Occipital lobe (tissue), 2 donors: Measurements from ENCODE around the gene WFIKKN1. TPM values are rescaled to one million over a fixed set of nuclear protein-coding genes. Genes with fewer than 3 reads are reported as not detected.

Experiments used
- DNase-seq: peaks from one replicate; lab custom pipeline; 2025; lab: John Stamatoyannopoulos, UW
- total RNA-seq: library from RNA; depleted of rRNA; stranded (reverse); fragments of >200 nt; gene quantifications from one replicate; pipeline ENCODE4 v1.2.3, GENCODE V29; 2014

The WFIKKN1 gene
- total RNA-seq, 1 donor from 2014 or later = 0.47 TPM

DNA sequence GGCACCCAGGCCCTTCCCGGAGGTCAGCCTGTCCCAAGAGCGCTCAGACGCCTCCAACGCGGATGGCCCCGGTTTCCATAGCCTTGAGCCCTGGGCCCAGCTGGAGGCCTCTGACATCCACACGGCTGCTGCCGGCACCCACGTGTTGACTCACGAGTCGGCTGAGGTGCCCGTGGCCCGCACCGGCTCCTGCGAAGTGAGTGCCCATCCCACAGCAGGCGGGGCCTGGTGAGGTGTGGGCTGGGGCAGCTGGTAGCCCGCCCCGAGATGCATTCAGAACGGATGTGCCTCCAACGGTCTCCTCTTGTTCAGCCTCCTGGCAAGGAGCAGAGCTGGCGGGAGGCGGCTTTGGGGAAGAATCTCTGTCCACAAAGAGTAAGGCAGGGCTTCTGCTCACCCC is 21.1 kb downstream of the WFIKKN1 start:
- no peak for DNase-seq

DNA sequence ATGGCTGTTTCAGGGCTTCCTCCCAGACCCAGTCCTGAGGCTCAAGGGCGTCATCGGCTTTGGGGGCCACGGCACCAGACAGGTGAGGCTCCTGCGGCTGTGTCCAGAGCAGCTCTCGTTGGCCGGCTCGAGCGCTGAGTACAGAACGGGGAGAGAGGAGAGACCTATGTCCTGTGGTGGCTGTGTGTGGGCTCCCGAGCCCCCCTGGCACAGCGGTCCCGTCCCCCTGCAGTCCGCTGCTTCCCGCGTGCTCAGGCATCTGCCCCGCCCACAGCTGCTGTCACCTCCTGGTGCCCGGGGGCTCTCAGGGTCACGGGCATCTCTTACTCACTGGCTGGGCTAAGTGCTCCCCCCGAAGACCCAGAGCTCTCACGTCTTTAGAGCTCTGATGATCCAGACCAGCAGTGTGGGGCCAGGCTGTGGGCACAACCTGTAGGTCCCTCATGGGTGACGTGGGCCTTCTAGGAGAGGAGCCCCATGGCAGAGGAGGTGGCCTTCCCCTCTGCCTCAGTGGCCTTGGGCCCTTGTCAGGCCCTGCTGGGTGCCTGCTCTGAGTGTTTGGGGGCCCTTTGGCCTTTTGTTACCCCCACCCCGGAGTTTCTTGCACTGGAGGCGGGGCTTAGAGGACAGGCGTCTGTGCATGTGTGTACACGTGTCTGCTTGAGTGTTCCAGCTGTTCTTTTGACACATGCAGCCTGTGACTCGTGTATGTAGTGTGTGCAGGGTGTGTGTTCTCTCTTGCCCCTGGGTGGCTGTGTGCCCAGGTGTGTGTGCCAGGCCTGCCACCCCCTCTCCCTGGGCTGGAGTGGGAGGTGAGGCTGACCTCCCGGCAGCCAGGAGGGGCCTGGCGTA is 21.9 kb downstream of the WFIKKN1 start:
- no peak for DNase-seq

DNA sequence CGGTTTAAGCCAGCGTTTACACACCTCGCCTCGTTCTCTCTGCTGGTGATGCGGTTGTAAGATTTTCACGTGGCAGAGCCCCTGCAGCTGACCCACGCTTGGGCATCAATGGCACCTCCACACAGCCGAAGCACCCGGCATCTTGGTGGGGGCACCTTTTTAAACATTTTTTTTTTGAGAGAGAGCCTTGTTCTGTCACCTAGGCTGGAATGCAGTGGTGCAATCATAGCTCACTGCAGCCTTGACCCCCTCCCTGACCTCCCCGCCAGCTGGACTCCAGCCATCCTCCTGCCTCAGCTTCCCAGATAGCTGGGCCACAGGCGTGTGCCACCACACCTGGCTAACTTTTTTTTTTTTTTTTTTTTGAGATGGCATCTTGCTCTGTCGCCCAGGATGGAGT is 23.2 kb downstream of the WFIKKN1 start:
- DNase-seq = no peak

DNA sequence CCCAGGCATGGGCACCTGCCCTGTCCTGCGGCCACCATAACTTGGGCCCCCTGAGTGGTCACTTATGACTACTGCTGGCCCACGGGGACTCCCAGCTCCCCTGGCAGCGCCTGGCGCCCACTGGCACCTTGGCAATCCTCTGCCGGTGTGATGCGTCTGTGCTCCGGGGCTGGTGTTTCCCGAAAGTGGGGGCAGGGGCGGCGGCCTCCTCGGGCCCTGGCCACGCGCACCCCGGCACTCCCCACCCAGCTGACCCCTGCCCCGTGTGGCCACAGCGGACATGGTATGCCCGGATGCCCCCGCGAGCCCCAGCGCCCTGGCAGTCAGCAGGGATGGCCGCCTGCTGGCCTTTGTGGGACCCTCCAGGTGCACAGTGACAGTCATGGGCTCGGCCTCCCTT is 26.7 kb downstream of the WFIKKN1 start:
- no peak for DNase-seq

DNA sequence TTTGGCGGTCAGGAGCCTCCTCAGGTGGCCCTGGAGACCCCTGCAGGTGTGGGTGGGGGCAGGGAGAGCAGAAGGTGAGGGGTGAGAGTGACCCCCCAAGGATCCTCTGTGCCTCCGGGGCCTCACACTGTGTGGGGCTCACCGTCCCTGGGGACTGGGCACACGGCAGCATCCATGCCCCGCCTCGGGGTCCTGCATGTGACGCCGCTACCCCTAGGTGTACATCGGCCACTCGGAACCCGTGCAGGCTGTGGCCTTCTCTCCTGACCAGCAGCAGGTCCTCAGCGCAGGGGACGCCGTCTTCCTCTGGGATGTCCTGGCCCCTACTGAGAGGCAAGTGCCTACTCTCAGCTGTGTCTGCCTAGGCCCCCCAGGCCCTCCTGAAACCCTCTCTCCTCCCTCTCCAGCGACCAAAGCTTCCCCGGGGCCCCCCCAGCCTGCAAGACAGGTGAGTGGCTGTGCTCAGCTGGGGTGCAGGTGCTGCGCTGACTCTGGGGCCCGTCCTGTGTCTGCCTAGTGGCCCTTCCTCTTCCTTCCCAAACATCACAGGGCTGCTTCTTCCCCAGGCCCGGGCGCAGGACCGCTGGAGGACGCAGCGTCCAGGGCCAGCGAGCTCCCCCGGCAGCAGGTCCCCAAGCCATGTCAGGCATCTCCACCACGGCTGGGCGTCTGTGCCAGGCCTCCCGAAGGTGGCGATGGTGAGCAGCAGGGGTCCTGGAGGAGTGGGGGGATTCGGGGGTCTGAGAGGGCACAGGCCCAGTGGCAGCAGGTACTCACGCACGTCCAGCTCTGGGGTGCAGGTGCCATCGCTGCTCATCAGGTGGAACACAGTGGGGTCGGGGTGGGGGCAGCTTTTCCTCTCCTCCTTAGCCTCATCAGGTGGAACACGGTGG is 28.1 kb downstream of the WFIKKN1 start:
- no peak for DNase-seq

DNA sequence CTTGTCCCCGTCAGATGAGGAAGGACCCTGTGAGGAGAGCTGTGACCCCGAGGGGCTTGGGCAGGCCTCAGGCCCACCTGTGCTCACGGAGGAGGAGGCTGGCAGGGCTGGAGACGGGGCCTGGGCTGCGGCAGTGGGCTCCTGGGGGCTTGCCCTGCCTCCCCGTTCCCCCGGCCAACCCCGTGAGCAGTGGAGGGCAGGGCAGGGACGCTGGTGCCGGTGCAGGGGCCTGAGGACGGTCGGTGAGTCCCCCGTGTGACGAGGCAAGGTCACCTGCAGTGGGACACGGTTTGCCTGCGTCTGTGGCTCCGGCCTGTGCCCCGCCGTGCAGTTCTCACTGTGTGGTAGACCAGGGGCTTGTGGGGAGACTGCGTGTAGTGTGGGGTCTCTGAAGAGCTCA is 28.8 kb downstream of the WFIKKN1 start:
- DNase-seq = no peak

DNA sequence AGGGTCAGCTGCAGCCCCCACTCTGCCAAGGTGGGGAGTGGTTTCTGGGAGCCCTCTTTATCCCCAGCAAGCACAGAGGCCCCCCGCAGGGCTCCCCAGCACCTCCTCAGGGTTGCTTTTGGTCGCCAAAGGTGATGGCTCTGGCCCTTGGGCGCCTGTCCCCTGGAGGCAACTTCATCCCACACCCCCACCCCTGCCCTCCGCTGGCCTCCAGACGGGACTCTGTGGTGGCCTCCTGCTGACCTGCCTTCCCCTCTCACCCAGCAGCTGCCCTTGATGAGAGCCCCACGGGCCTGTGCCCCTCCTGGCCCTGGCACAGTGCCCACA is 29.3 kb downstream of the WFIKKN1 start:
- no peak for DNase-seq

DNA sequence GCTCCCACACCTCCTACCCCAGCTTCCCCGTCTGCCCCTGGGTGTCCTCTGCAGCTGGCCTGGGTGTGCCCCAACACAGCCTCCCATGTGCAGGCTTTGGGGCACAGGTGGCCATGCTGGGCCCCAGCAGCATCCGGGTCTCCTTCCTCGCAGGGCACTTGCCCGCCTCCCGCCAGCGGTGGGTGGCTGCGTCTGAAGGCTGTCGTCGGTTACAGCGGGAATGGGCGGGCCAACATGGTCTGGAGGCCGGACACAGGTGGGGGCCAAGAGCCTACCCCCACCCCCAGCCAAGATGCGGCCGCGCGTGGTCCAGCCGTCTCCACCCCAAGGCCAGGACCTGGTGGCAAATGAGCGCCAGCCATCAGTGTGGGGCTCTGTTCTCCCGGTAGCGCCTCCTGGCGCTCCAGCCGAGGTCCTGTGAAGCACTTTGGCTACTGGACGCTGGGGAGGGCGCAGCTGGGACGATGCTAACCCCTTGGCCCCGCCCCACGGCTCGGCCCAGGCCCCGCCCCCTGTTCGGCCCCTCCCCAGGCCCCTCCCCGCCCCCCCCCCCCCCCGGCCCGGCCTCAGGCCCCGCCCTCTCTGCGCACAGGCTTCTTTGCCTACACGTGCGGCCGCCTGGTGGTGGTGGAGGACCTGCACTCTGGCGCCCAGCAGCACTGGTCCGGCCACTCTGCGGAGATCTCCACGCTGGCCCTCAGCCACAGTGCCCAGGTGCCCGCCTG is 29.8 kb downstream of the WFIKKN1 start:
- peak; percentile 75 for DNase-seq

DNA sequence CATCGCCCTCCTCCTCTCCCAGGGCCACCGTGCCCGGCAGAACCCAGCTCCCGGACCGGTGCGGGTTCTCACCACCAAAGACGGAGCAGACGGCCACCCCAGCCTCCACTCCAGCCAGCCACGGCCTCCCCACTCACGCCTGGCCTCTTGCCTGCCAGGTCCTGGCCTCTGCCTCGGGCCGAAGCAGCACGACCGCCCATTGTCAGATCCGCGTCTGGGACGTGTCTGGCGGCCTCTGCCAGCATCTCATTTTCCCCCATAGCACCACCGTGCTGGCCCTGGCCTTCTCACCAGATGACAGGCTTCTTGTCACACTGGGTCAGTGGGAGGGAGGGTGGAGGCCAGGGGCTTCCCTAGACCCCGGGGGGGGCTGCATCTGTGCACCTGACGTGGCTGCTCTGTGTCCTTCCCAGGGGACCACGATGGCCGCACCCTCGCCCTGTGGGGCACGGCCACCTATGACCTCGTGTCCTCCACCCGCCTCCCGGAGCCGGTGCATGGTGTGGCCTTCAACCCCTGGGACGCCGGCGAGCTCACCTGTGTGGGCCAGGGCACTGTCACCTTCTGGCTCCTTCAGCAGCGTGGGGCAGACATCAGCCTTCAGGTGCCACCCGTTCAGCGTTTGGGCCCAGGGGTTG is 30.5 kb downstream of the WFIKKN1 start:
- DNase-seq = no peak

DNA sequence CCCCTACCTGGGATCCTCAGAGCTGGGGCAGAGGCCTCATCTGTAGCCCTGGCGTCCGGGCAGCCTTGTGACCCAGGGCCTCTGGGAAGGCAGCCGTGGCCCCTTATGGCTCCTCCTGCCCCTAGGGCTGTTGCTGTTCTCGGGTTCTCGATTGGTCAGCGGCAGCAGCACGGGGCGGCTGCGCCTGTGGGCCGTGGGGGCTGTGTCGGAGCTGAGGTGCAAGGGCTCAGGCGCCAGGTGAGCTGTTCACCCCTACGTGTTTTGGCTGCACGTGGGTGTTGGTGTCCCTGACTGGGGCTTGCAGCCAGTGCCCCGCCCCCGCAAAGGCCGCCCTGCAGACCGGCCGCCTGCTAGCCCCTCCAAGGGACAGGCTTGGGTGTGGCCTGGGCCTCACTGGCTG is 31.3 kb downstream of the WFIKKN1 start:
- DNase-seq = no peak

DNA sequence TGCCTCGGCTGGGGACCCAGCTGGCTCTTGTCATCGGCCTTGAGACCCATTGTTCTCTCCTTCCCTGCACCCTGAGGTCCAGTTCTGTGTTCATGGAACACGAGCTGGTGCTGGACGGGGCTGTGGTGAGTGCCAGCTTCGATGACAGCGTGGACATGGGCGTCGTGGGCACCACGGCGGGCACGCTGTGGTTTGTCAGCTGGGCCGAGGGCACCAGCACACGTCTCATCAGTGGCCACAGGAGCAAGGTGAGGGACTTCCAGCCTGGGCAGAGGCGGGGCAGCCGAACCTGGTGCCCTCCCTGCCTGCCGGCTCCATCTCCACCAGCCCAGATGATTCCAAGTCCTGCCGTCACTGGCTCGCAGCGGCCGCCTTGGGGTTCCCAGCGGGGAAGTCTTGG is 31.8 kb downstream of the WFIKKN1 start:
- DNase-seq = no peak

DNA sequence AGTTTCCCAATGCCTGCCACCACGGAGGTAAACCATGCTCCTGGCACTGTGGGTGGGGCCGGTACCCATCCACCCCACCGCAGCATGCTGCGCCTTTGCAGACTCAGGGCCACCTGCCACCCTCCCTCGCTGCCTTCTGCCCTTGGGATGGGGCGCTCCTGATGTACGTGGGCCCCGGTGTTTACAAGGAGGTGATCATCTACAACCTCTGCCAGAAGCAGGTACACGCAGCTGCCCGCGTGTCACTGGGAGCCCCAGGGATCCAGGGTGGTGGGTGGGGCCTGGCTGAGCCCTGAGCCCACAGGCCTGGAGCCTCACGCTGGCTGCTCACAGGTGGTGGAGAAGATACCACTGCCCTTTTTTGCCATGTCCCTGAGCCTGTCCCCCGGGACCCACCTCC is 35.8 kb downstream of the WFIKKN1 start:
- DNase-seq = no peak

DNA sequence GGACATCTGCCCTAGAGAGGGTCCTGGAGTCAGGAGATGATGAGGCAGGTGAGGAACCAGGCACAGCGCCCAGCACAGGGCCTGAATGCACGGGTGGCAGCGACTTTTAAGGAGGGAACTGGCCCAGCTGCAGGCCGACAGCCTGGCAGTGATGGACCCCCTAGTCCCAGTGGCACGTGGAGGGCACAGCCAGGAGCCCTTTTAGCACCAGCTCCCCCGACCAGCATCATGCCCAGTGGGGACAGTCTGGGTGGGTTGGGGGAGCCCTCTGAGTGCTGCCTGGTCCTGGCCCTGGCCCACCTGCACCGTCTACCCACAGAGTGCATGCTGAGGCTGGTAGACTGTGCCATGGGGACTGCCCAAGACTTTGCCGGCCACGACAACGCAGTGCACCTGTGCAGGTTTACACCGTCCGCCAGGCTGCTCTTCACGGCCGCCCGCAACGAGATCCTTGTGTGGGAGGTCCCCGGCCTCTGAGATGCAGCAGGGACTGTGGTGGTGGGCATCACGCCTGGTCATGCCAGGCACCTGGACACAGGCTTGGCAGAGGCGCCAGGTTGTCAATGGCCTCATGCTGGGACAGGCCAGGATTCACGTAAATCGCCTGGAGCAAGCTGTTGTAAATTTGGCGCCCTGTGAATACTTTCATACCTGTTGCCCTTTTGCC is 36.5 kb downstream of the WFIKKN1 start:
- no peak for DNase-seq

DNA sequence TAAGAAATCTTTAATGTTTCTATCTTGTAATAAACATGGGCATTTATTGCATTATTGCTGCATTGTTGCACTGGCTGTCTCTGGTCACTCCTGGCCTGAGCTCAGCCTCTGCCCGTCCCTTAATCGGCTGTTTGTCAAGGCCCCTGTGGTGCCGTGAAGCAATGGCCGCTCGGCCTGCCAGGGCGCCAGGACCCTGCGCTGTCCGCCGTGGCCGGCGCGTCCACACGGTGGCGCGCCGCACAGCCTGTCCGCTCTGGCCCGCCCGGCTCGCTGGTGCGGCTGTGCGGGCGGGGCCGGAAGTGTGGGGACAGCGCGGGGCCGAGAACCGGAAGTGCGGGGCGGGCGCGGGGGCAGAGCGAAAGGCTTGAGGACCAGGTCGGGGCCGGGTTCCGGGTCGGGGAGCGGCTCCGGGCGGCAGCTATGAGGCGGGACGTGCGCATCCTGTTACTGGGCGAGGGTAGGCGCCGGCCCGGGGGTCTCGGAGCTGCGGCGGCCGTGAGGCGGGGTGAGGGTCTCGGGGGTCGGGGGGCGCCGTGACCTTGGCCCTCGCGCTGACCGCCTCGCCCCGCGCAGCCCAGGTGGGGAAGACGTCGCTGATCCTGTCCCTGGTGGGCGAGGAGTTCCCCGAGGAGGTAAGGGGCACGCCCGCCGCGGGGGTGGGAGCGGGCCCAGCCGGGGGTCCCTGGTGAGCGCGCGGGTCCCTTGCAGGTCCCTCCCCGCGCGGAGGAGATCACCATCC is 37.2 kb downstream of the WFIKKN1 start, which contains the start of gene RHOT2:
TSS of gene RHOT2 (plus strand) at position 353 of the 739 bp plus-strand sequence. CDS start at position 421, 68 bp downstream.
- DNase-seq = peak; percentile 82

DNA sequence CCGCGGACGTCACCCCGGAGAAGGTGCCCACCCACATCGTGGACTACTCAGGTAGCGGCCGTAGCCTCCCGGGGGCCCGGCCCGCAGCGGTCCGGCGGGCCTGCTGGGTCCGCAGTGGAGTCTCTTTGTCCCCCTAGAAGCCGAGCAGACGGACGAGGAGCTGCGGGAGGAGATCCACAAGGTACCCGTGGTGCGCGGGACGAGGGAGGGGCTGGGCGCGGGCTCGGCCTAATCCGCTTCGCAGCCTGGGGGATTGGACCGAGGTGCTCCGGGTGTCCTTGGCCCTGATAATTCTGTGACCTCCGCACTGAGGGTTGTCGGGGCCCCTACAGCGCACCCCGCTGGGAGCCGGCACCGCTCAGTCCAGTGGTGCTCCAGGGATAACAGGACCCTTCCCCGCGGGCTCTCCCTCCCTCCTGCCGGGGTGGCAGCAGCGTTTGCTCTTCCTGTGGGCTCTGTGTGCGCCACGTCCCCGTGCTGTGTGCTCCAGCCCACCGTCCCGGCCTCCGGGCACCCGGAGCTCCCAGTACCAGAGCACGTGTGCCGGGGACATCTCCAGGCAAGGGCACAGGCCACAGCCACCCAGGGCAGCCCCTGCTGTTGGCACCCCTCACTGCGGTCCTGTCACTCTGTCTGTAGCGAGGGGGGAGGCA is 37.9 kb downstream of the WFIKKN1 start:
- no peak for DNase-seq

DNA sequence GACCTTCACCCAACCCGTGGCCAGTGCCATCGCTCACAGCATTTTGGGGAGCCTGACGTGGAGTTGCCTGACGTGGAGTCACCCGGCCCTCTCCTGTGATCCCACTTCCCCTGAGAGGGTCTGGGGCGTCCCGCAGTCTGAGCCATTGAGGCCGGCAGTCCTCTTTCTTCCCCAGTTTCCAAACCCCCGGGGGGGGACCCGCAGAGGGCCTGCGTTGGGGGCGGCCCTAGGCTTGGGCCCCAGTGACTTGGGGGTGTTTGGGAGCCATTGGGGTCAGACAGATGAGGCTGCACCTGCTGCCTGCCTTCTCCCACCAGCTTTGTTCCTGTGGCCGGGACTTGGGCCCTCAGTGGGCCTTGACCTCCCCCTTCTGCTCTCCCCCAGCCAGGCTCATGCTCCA is 38.9 kb downstream of the WFIKKN1 start:
- DNase-seq = no peak

DNA sequence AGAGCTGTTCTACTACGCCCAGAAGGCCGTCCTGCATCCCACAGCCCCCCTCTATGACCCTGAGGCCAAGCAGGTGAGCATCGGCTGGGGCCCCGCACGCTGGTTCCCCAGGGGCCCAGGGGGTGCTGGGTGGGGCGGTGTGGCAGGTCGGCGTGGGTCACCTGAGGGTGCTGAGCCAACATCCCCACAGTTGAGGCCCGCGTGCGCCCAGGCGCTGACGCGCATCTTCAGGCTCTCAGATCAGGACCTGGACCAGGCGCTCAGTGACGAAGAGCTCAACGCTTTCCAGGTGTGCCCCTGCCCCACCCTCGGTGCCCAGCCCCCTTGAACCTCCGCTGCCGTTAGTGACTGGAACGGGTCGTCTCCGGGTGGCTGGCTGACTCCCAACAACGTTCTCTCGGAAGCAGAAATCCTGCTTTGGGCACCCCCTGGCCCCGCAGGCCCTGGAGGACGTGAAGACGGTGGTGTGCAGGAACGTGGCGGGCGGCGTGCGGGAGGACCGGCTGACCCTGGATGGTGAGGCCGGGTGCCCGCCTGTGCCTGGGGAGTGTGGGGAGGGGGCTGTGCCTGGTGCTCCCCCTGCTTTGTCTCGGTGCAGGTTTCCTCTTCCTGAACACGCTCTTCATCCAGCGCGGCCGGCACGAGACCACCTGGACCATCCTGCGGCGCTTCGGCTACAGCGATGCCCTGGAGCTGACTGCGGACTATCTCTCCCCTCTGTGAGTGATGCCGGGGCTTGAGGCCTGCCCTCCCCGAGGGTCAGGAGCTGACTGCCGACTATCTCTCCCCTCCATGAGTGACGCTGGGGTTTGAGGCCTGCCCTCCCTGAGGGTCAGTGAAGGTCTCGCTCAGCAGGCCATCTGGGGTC is 39.9 kb downstream of the WFIKKN1 start:
- no peak for DNase-seq

DNA sequence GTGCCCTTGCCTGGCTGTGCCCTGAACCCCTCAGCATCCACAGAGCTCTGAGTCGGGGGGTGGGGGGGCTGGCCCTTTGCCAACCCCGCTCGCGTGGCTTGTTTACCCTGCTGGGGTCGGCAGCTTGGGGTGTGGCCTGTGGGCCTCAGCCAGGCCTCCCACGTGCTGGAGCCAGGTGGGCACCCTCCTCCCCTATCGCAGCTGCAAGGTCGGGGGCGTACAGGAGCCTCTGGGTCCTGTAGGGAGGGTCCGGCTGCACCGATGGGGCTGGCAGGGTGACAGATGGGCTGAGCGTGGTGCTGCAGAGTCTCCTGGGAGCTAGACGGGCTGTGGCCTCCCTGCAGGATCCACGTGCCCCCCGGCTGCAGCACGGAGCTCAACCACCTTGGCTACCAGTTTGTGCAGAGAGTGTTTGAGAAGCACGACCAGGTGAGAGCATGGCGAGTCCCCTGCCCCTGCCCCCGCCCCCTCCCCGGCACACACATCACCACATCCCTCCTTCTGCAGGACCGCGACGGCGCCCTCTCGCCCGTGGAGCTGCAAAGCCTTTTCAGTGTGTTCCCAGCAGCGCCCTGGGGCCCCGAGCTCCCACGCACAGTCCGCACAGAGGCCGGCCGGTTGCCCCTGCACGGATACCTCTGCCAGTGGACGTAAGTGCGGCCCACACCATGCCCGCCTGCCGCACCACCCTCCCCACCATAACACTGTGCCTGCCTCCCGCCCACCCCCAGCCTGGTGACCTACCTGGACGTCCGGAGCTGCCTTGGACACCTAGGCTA is 40.8 kb downstream of the WFIKKN1 start:
- no peak for DNase-seq
